HG02973 (cell line): ENCODE data around the gene PARG.
"Not testable (repeated sequence)": the region's sequence is repeated elsewhere in the genome, so short reads cannot be mapped to it uniquely, and the experiment has no call there.

Source experiments
- ATAC-seq: cut with Tn5 transposase; IDR thresholded peaks from one replicate; pipeline ENCODE4 v1.9.1; 2021; ENCODE audit warnings: moderate library complexity; ENCODE audit not compliant: unreplicated experiment

PARG gene

GRCh38 chr10:49941447-49942338 lies at the start of gene PARG, which contains the start of gene TIMM23B:
Gene PARG, minus strand, starts transcription at chr10:49942027. Its CDS starts 302 bp downstream, at chr10:49941725.
Gene TIMM23B, plus strand, starts transcription at chr10:49942053. Its CDS starts 142 bp downstream, at chr10:49942195.
- ATAC-seq, result peak; percentile 53

GRCh38 chr10:49988376-49988775 lies 46.5 kb upstream of the PARG start, which contains the start of gene AGAP6:
Gene AGAP6, plus strand, starts transcription at chr10:49988406. Its CDS starts 310 bp downstream, at chr10:49988716.
- not testable (repeated sequence) for ATAC-seq

GRCh38 chr10:49987207-49987606 lies 45.4 kb upstream of the PARG start:
- not testable (repeated sequence) for ATAC-seq

GRCh38 chr10:49977756-49978155 lies 35.9 kb upstream of the PARG start:
- ATAC-seq, result not testable (repeated sequence)

GRCh38 chr10:49972094-49972493 lies 30.3 kb upstream of the PARG start:
- not testable (repeated sequence) for ATAC-seq

- ATAC-seq, result not testable (repeated sequence)
Observed at GRCh38 chr10:49971466-49971865, 29.6 kb upstream of the PARG start.

- ATAC-seq, result not testable (repeated sequence)
Observed at GRCh38 chr10:49970331-49970857, 28.6 kb upstream of the PARG start.

- ATAC-seq, result not testable (repeated sequence)
Observed at GRCh38 chr10:49953122-49953521, 11.3 kb upstream of the PARG start.

- ATAC-seq, result not testable (repeated sequence)
Observed at GRCh38 chr10:49952006-49952405, 10.2 kb upstream of the PARG start.

- not testable (repeated sequence) for ATAC-seq
Observed at GRCh38 chr10:49948737-49949136, 6.9 kb upstream of the PARG start.

- ATAC-seq, result peak; percentile 74
Observed at GRCh38 chr10:49948142-49948541, 6.3 kb upstream of the PARG start.

GRCh38 chr10:49943607-49944006 lies 1.8 kb upstream of the PARG start:
- ATAC-seq, result not testable (repeated sequence)

GRCh38 chr10:49942339-49942705 lies 495 bp upstream of the PARG start:
- ATAC-seq, result peak; percentile 25

GRCh38 chr10:49931959-49932728 lies 9.7 kb downstream of the PARG start:
- ATAC-seq, result not testable (repeated sequence)

GRCh38 chr10:49931276-49931675 lies 10.6 kb downstream of the PARG start:
- not testable (repeated sequence) for ATAC-seq

GRCh38 chr10:49923572-49923971 lies 18.3 kb downstream of the PARG start:
- ATAC-seq, result not testable (repeated sequence)

GRCh38 chr10:49922041-49922440 lies 19.8 kb downstream of the PARG start:
- ATAC-seq, result not testable (repeated sequence)

- not testable (repeated sequence) for ATAC-seq
Observed at GRCh38 chr10:49917927-49918326, 23.9 kb downstream of the PARG start.

GRCh38 chr10:49916451-49916850 lies 25.4 kb downstream of the PARG start:
- not testable (repeated sequence) for ATAC-seq

GRCh38 chr10:49910295-49910694 lies 31.5 kb downstream of the PARG start:
- not testable (repeated sequence) for ATAC-seq
